Muscle of leg (tissue), 9 donors: Measurements from ENCODE around the gene ANO1. TPM values are rescaled to one million over a fixed set of nuclear protein-coding genes. Genes with fewer than 3 reads are reported as not detected.

Experiments
- polyA plus RNA-seq, 8 donors: library from polyadenylated mRNA; unstranded; fragments of 120-200 nt; gene quantifications; one replicate each; pipeline versions ENCODE4 v1.2.1 to v1.2.3, GENCODE V29; 2013; ENCODE audit warnings: inconsistent platforms in 1 of 8, low replicate concordance in 1 of 8; ENCODE audit not compliant: insufficient read length in 8 of 8, insufficient read depth in 1 of 8
- total RNA-seq: library from RNA; stranded (reverse); fragments of 120-200 nt; gene quantifications from one replicate; pipeline ENCODE4 v1.2.4, GENCODE V29; 2013

ANO1 gene
- total and polyA plus RNA-seq, 9 donors: 5.1 to 15.4 (median 8.2) TPM

Other genes starting within 250 kb of the ANO1 start
- gene FADD, start 125.0 kb downstream of the ANO1 start, total RNA-seq: 12.1 TPM
- 10 to 100 TPM; 10.4 to 12.8 (median 12.4) TPM for gene FADD, start 125.0 kb downstream of the ANO1 start, polyA plus RNA-seq
- gene PPFIA1, start 192.4 kb downstream of the ANO1 start, total RNA-seq: 25.0 TPM
- gene PPFIA1, start 192.4 kb downstream of the ANO1 start, polyA plus RNA-seq: 10 to 100 TPM; 24.9 to 37.4 (median 29.7) TPM